Natural killer cell (primary cell): ENCODE measurements around the gene PLXDC1. TPM values are rescaled to one million over a fixed set of nuclear protein-coding genes. Genes with fewer than 3 reads are reported as not detected.

ENCODE experiments used
- ATAC-seq, 3 donors: fragments of 150-1000 bp in 2 of 3; fragments of 200-7000 bp in 1 of 3; cut with Tn5 transposase; 1 replicate in 1 of 3; 2 replicates in 2 of 3; pipeline ENCODE4 v1.10.0; 2021; ENCODE audit warnings: mild to moderate bottlenecking in 2 of 3, moderate library complexity in 2 of 3
- DNase-seq, 2 donors: peaks; one replicate each; pipeline versions ENCODE4 v3.0.0 to v3.0.0-alpha.2; 2013 to 2021; ENCODE audit warnings: mixed read lengths in 1 of 2
- H3K27ac ChIP-seq: one replicate; pipeline ENCODE4 v1.5.1; 2013; ENCODE audit warnings: mild to moderate bottlenecking, low read length
- H3K27me3 ChIP-seq: one replicate; pipeline ENCODE4 v1.6.1; 2013; ENCODE audit warnings: low read length; ENCODE audit not compliant: control insufficient read depth, insufficient read depth
- H3K36me3 ChIP-seq: one replicate; pipeline ENCODE4 v1.6.1; 2013; ENCODE audit warnings: low read length; ENCODE audit not compliant: control insufficient read depth, insufficient read depth
- H3K4me1 ChIP-seq: one replicate; pipeline ENCODE4 v1.6.1; 2013; ENCODE audit warnings: low read length; ENCODE audit not compliant: control insufficient read depth, insufficient read depth
- H3K4me3 ChIP-seq: one replicate; pipeline ENCODE4 v1.5.1; 2013; ENCODE audit warnings: low read length
- H3K9me3 ChIP-seq: one replicate; pipeline ENCODE4 v1.6.1; 2013; ENCODE audit warnings: low read length; ENCODE audit not compliant: control insufficient read depth, insufficient read depth
- H3K27ac Mint-ChIP-seq, 2 donors: one replicate each; pipeline ENCODE4 v1.8.0; 2022; ENCODE audit warnings: mild to moderate bottlenecking in 2 of 2, mixed read lengths in 2 of 2, moderate library complexity in 1 of 2
- H3K27me3 Mint-ChIP-seq, 2 donors: one replicate each; pipeline ENCODE4 v1.8.0; 2022; ENCODE audit warnings: low read depth in 2 of 2, mixed read lengths in 2 of 2
- H3K36me3 Mint-ChIP-seq: one replicate; pipeline ENCODE4 v1.8.0; 2022; ENCODE audit warnings: mixed read lengths
- H3K4me1 Mint-ChIP-seq, 2 donors: one replicate each; pipeline ENCODE4 v1.8.0; 2022; ENCODE audit warnings: mixed read lengths in 2 of 2
- H3K4me3 Mint-ChIP-seq: one replicate; pipeline ENCODE4 v1.8.0; 2022; ENCODE audit warnings: mild to moderate bottlenecking, moderate library complexity, mixed read lengths
- H3K9me3 Mint-ChIP-seq, 2 donors: one replicate each; pipeline ENCODE4 v1.8.0; 2022; ENCODE audit warnings: mixed read lengths in 2 of 2
- CTCF ChIP-seq: fragments of 200-600 bp; IDR thresholded peaks from one replicate; pipeline ENCODE4 v1.8.0; 2022; ENCODE audit warnings: antibody characterized with exemption
- WGBS: methylation state at CpG from one replicate; pipeline ENCODE4 v1.1.7; 2013; ENCODE audit warnings: missing lambda C conversion rate; ENCODE audit not compliant: insufficient coverage; 5-methylcytosine and 5-hydroxymethylcytosine counted together
- intact Hi-C: fragments of 100-400 bp; cut with micrococcal nuclease; formaldehyde crosslinking; loops from one replicate; pipeline ENCODE4 v1.14.2; 2022
- total RNA-seq, 4 donors: library from RNA; stranded (reverse); fragments of 120-200 nt in 1 of 4; gene quantifications; one replicate each; pipeline versions ENCODE4 v1.2.3 to v1.2.4, GENCODE V29; 2013 to 2022

The PLXDC1 gene
- total RNA-seq, 3 donors from 2014 or later (not counting 1 experiment from before 2014, with no cell fraction given) = 5.7 to 53.6 (median 15.9) TPM

GRCh38 chr17:39116224-39116623 is 35.2 kb downstream of the PLXDC1 start:
- 68% methylated on average over 3 of the region's 3 CpGs for WGBS
- Histone ChIP-seq H3K4me3 (no peak overlapping the region), H3K27ac (no peak overlapping the region), H3K27me3 (no peaks in the 10 kb centered on the region), H3K4me1 (no peaks in the 10 kb centered on the region), H3K36me3 (no peaks in the 10 kb centered on the region), H3K9me3 (no peaks in the 10 kb centered on the region)
- no peak overlapping the region for H3K27ac Mint-ChIP-seq
- no peaks in the 10 kb centered on the region for H3K36me3 Mint-ChIP-seq
- no peak for ATAC-seq
- peaks cover 0 to 3% of the 10 kb centered on the region in 2 donors for H3K27me3 Mint-ChIP-seq
- H3K4me3 Mint-ChIP-seq = no peak overlapping the region
- no peak for DNase-seq
- peaks cover 0 to 5% of the 10 kb centered on the region in 2 donors for H3K4me1 Mint-ChIP-seq
- no peak for TF ChIP-seq CTCF
- H3K9me3 Mint-ChIP-seq = no peaks in the 10 kb centered on the region
- intact Hi-C loops = no loop called here

- H3K4me3 ChIP-seq = no peak overlapping the region
- Mint-ChIP-seq H3K36me3 (no peaks in the 10 kb centered on the region), H3K9me3 (no peaks in the 10 kb centered on the region), H3K27ac (no peak overlapping the region), H3K4me1 (peaks cover 0 to 10% of the 10 kb centered on the region in 2 donors), H3K27me3 (peaks cover 0 to 3% of the 10 kb centered on the region in 2 donors), H3K4me3 (no peak overlapping the region)
- no peak for ATAC-seq
- no peak for DNase-seq
- H3K4me1 ChIP-seq = no peaks in the 10 kb centered on the region
- intact Hi-C loops = no loop called here
- 51% methylated on average over 5 of the region's 5 CpGs for WGBS
- H3K36me3 ChIP-seq = no peaks in the 10 kb centered on the region
- H3K27me3 ChIP-seq = no peaks in the 10 kb centered on the region
- H3K9me3 ChIP-seq = no peaks in the 10 kb centered on the region
- H3K27ac ChIP-seq = no peak overlapping the region
- no peak for TF ChIP-seq CTCF
These were observed 36.3 kb downstream of the PLXDC1 start for GRCh38 chr17:39115135-39115534.

- no peaks in the 10 kb centered on the region for H3K9me3 ChIP-seq
- DNase-seq = no peak
- peaks cover 0 to 3% of the 10 kb centered on the region in 2 donors for H3K27me3 Mint-ChIP-seq
- no peak overlapping the region for H3K4me3 ChIP-seq
- no peak overlapping the region for H3K27ac ChIP-seq
- peaks cover 0 to 10% of the 10 kb centered on the region in 2 donors for H3K4me1 Mint-ChIP-seq
- no peaks in the 10 kb centered on the region for H3K27me3 ChIP-seq
- H3K9me3 Mint-ChIP-seq = no peaks in the 10 kb centered on the region
- 89% methylated on average over 14 of the region's 14 CpGs for whole genome bisulfite sequencing
- no peak overlapping the region for H3K4me3 Mint-ChIP-seq
- H3K4me1 ChIP-seq = no peaks in the 10 kb centered on the region
- TF ChIP-seq CTCF = no peak
- no peaks in the 10 kb centered on the region for H3K36me3 Mint-ChIP-seq
- H3K27ac Mint-ChIP-seq = no peak overlapping the region
- intact Hi-C loops = no loop called here
- no peaks in the 10 kb centered on the region for H3K36me3 ChIP-seq
- no peak for ATAC-seq
These were observed 36.7 kb downstream of the PLXDC1 start for GRCh38 chr17:39114723-39115122.

- Mint-ChIP-seq H3K9me3 (no peaks in the 10 kb centered on the region), H3K36me3 (no peaks in the 10 kb centered on the region), H3K4me3 (no peak overlapping the region), H3K27ac (no peak overlapping the region), H3K4me1 (peaks cover 0 to 10% of the 10 kb centered on the region in 2 donors), H3K27me3 (peaks cover 0 to 3% of the 10 kb centered on the region in 2 donors)
- no peaks in the 10 kb centered on the region for H3K4me1 ChIP-seq
- H3K9me3 ChIP-seq = no peaks in the 10 kb centered on the region
- ATAC-seq = no peak
- no peaks in the 10 kb centered on the region for H3K27me3 ChIP-seq
- no peak for DNase-seq
- 98% methylated on average over 2 of the region's 2 CpGs for WGBS
- no peak overlapping the region for H3K27ac ChIP-seq
- H3K36me3 ChIP-seq = no peaks in the 10 kb centered on the region
- TF ChIP-seq CTCF = no peak
- H3K4me3 ChIP-seq = no peak overlapping the region
- intact Hi-C loops = no loop called here
These were observed 37.6 kb downstream of the PLXDC1 start for GRCh38 chr17:39113871-39114270.
